ENCODE measurements around the gene NMT2. TPM values are rescaled to one million over a fixed set of nuclear protein-coding genes. Genes with fewer than 3 reads are reported as not detected.

The NMT2 gene
- total RNA-seq, 2 experiments from 2014 or later, result 45.1 to 45.5 TPM

DNA sequence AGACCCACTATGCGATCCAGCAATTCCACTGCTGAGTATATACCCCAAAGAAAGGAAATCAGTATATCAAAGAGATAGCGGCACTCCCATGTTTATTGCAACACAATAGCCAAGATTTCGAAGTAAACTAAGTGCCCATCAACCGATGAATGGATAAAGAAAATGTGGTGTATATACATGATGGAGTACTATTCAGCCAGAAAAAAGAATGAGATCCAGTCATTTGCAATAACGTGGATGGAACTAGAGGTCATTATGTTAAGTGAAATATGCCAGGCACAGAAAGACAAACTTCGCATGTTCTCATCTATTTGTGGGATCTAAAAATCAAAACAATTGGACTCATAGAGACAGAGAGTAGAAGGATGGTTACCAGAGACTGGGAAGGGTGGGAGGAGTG lies 7.1 kb upstream of the NMT2 start:
- Mint-ChIP-seq H3K27me3 (peaks cover under 1% of the 10 kb centered on the region), H3K27ac (no peak overlapping the region), H3K9me3 (no peaks in the 10 kb centered on the region), H3K4me1 (peaks cover 17% of the 10 kb centered on the region), H3K4me3 (no peak overlapping the region), H3K36me3 (ENCODE audit: low read depth) (no peaks in the 10 kb centered on the region)
- ChIA-PET POLR2A (interaction anchor here (1.5 kb wide), 1 partner anchor 14 kb away, joined by 3 read pairs; no protein-coding TSS in a partner anchor), CTCF (no interaction called here)
- DNase-seq, result no peak

DNA sequence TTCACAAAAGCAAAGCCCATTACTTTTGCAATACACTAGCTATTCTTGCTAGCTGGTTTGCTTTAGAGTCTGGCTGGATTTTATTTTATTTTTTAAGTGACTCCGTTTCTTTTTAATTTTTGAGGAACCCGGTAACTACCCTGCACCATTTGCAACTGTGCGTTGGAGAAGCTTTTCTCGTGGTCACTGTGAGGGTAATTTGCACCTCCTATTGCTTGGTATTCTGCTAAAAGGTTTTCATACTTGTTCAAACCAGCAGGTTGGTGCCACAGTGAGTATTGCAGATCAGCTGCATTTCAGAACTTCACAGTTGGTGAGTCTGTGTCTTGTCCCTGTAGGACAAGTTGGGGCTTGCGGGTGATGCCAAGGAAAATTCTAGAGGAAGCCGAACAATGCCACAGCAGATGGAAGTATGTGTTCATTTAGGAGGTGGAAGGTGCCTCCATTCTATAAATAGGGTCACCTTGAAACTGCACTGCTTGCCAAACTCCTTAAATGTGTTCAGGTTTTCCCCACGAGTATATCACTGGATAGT lies 3.9 kb upstream of the NMT2 start:
- CTCF ChIA-PET, result interaction anchor here (1.1 to 1.7 kb wide), 2 partner anchors 13 to 37 kb away, joined by 3 to 4 read pairs; no protein-coding TSS in a partner anchor

DNA sequence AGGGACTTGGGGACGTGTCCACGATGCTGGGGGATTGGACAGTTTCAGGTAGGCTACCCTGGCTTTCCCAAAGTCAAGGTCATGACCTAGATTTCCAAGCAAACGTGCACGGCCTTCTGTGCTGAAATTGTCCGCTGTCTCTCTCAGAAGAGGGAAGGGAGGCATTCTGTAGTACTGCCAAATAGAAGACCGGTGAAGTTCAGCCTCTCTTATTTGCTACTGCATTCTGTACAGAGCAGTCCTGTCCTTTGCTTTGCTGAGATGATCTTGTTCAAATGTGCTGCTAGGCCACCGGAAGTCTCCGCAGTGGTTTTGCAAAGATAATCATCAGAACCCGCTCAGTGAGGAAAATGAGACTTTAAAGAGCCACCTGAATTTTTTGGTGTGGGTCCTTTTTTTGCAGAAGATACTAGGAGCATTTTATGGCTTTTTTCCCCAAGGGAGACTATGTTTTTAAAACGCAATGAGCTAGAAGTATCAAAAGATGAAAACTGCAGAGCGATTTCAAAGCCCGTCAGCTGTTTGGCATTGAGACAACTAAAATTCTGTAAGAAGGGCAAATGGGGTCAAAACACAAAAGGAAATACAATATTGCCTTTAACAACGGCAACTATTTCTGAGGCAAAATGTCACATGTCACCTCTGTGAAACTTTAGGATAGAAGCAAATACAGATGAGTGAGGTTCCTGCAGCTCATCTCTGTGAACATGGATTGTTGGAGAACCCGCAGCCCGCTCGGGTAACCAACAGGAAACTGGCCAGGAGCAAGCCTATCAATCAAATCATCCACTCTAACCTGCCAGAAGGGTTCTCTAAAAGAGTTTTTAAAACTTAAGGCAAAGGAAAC lies 1.3 kb upstream of the NMT2 start:
- Mint-ChIP-seq H3K27ac (peak overlapping the region; percentile 94), H3K4me3 (peak overlapping the region; percentile 75), H3K36me3 (ENCODE audit: low read depth) (peaks cover 13% of the 10 kb centered on the region), H3K27me3 (no peaks in the 10 kb centered on the region), H3K4me1 (peaks cover 50% of the 10 kb centered on the region), H3K9me3 (no peaks in the 10 kb centered on the region)
- DNase-seq, result peak; percentile 79
- ChIA-PET POLR2A (interaction anchor here (0.7 to 5.6 kb wide), 17 partner anchors 12 to 984 kb away, joined by 3 to 39 read pairs (median 7); partner anchors contain the start of genes DCLRE1C, MEIG1 and RPP38), CTCF (interaction anchor here (1.6 to 5.0 kb wide), 4 partner anchors 16 to 64 kb away, joined by 4 to 29 read pairs (median 10); no protein-coding TSS in a partner anchor)

More for the DNA sequence above, 3.9 kb upstream of the NMT2 start:
- POLR2A ChIA-PET, result interaction anchor here (1.3 to 2.7 kb wide), 3 partner anchors 9 to 75 kb away, joined by 5 to 10 read pairs (median 5); partner anchors contain the start of gene RPP38
- H3K4me1 Mint-ChIP-seq, result peaks cover 37% of the 10 kb centered on the region
- no peaks in the 10 kb centered on the region for H3K9me3 Mint-ChIP-seq
- no peak overlapping the region for H3K4me3 Mint-ChIP-seq
- DNase-seq, result no peak
- no peak overlapping the region for H3K27ac Mint-ChIP-seq
- no peaks in the 10 kb centered on the region for H3K27me3 Mint-ChIP-seq
- peaks cover 3% of the 10 kb centered on the region for H3K36me3 Mint-ChIP-seq (ENCODE audit: low read depth)

DNA sequence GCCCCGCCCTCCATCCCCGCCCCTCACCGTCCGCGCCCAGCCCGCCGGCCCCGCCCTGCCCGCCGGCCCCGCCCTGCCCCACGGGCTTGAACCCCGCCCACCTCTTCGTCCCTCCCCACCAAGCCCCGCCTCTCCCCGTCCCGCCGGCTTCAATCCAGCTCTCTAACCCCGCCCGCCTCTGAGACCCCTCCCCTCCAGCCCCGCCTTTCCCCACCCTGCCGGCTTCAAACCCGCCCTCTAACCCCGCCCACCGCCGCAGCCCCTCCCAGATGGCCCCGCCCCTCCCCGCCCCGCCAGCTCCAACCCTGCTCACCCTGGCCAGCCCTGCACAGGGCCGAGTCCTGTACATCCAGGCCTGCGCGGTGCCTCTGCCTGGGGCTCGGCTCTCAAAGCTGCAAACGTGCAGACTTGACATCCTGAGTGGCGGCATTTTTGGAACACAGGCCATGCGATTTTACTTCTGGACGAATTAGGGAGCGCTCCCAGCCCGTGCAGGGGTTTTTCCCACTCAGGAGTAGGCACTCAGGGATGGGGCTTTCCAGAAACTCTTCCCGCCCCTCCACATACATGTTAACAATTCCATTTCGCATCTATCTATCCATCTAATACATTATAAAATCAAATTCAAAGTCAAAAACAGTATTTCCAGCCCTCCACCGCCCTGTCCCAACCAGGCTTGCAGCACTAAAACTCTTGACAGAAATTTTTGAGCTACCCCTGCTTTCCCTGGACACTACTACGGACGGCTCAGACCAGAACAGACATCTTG lies 477 bp upstream of the NMT2 start:
- ChIA-PET POLR2A (interaction anchor here (0.6 to 5.6 kb wide), 16 partner anchors 16 to 331 kb away, joined by 3 to 39 read pairs (median 6); partner anchors contain the start of genes CDNF, DCLRE1C, HSPA14 and MEIG1), CTCF (interaction anchor here (0.6 to 5.0 kb wide), 11 partner anchors 16 to 216 kb away, joined by 3 to 29 read pairs (median 3); no protein-coding TSS in a partner anchor)
- no peaks in the 10 kb centered on the region for H3K27me3 Mint-ChIP-seq
- peak; percentile 97 for DNase-seq
- peak overlapping the region; percentile 75 for H3K4me3 Mint-ChIP-seq
- no peaks in the 10 kb centered on the region for H3K9me3 Mint-ChIP-seq
- peaks cover 19% of the 10 kb centered on the region for H3K36me3 Mint-ChIP-seq (ENCODE audit: low read depth)
- H3K4me1 Mint-ChIP-seq, result peaks cover 53% of the 10 kb centered on the region
- peak overlapping the region; percentile 94 for H3K27ac Mint-ChIP-seq

DNA sequence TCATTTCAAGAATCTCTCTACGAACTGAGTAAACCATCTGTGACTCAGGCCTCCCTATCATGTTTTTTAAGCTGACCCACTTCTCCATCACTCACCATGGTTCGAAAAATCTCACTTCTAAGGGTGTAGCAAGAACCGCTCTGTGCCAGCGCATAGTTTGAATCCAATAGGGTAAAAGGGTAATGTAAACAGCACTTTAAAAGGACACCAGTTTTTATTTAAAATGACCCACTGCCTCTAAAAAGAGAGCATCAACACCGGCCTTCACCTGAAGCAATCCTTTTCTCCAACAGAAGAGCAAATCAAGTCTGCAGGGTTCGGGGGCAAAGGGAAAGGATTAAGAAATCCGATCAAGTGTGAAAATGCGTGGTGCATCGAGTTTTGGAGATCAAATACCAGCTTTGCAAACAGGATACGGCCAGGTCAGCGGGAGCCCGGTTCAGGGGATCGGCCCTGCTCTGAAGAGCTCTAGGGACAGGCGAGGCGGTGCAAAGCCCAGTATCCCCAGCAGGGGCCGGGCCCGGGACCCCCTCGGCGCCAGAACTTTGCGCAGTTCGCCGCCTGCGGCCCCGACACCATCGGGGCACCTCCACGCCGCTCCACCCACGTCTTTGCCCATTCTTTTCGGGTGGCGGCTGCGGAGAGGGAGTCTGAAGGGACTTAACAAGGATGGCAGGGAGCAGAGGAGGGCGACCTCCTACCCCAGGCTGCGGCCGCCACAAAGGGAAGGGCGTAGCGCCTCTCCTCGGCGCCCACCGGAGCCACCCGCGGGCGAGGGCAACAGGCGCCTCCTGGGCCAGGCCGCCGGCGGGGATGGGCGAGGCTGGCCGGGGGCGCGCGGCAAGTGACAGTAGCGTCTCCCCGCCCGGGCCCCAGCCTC lies 842 bp downstream of the NMT2 start:
- no peaks in the 10 kb centered on the region for H3K9me3 Mint-ChIP-seq
- peak; percentile 53 for DNase-seq
- CTCF ChIA-PET, result interaction anchor here (0.6 to 5.0 kb wide), 16 partner anchors 18 to 208 kb away, joined by 3 to 29 read pairs (median 4); partner anchors contain the start of genes FAM171A1 and MEIG1
- H3K27ac Mint-ChIP-seq, result peak overlapping the region; percentile 78
- peaks cover 22% of the 10 kb centered on the region for H3K36me3 Mint-ChIP-seq (ENCODE audit: low read depth)
- POLR2A ChIA-PET, result interaction anchor here (0.8 to 5.6 kb wide), 17 partner anchors 17 to 330 kb away, joined by 3 to 39 read pairs (median 3); partner anchors contain the start of genes CDNF, HSPA14, MEIG1 and MSANTD7
- H3K4me3 Mint-ChIP-seq, result peak overlapping the region; percentile 89
- H3K27me3 Mint-ChIP-seq, result no peaks in the 10 kb centered on the region
- H3K4me1 Mint-ChIP-seq, result peaks cover 55% of the 10 kb centered on the region

DNA sequence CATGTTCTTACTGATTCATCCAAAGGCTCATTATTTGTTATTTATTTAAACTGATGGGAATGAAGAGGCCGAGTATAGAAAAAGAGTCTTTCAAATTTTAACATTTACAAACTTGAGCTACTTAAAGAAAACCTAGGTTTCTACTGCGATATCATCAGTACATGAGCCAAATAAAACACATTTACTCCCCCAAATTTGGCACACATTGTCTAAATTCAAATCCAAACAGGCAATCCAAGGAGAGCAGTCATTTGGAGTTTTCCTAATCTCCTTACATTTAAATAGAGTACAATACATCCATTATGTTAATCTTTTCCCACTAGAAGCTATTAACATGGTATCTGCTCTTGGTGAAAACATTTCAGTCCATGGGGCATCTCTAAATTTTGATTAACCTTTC lies 2.2 kb downstream of the NMT2 start:
- Mint-ChIP-seq H3K9me3 (no peaks in the 10 kb centered on the region), H3K4me1 (peaks cover 49% of the 10 kb centered on the region), H3K27me3 (no peaks in the 10 kb centered on the region), H3K4me3 (peak overlapping the region; percentile 89), H3K36me3 (ENCODE audit: low read depth) (peaks cover 22% of the 10 kb centered on the region), H3K27ac (no peak overlapping the region)
- ChIA-PET POLR2A (interaction anchor here (1.5 to 5.6 kb wide), 5 partner anchors 24 to 60 kb away, joined by 3 to 39 read pairs (median 6); no protein-coding TSS in a partner anchor), CTCF (interaction anchor here (1.2 to 5.0 kb wide), 8 partner anchors 19 to 204 kb away, joined by 3 to 29 read pairs (median 5); partner anchors contain the start of gene FAM171A1)
- no peak for DNase-seq

DNA sequence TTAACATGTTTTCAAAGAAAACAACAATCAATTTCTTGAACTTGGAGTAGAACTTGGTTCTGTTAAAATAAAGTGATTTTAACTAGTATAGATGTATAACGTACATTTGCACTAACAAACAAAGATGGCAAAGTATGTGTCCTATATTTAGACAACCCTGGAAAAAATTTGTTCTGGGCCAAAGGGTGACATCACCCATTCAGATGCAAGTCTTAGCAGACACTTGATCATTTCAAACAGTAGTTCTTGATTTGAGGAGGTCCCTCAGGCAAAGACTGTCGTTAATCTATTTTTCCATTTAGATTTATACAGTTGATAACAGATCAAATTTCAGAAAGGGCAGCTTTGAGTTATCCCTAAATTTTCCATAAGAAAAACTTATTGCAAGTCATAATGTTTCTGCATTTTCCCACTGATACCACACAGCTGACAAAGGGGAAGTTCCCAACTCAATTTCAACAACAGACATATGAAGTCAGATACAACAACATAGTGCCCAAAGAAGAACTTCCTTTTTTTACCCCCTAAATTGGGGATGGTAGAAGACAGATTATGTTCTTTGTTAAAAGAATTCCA lies 5.2 kb downstream of the NMT2 start:
- H3K27me3 Mint-ChIP-seq, result no peaks in the 10 kb centered on the region
- no peak overlapping the region for H3K27ac Mint-ChIP-seq
- H3K9me3 Mint-ChIP-seq, result no peaks in the 10 kb centered on the region
- no peak for DNase-seq
- ChIA-PET CTCF (no interaction called here), POLR2A (no interaction called here)
- peaks cover 27% of the 10 kb centered on the region for H3K36me3 Mint-ChIP-seq (ENCODE audit: low read depth)
- H3K4me3 Mint-ChIP-seq, result no peak overlapping the region
- peaks cover 25% of the 10 kb centered on the region for H3K4me1 Mint-ChIP-seq

DNA sequence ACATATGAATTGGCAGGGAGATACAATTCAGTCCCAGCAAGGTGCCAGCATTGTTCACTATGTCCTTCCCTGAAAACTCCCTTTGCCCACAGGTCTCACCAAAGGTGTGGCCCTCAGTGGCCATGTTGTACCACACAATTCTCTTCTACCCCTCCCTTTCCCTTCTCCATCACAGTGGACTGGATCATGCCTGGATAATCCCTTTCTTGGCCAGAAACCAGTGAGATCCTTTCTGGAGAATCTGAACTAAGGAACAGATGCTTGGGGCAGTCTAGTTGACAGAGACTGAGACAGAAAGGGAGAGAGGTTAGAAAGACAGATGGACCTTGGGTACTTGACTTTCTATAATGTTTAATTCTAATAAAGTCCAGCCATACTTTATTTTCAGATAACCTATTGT lies 9.5 kb downstream of the NMT2 start:
- Mint-ChIP-seq H3K27me3 (no peaks in the 10 kb centered on the region), H3K27ac (no peak overlapping the region), H3K4me3 (no peak overlapping the region), H3K4me1 (peaks cover 19% of the 10 kb centered on the region), H3K9me3 (no peaks in the 10 kb centered on the region), H3K36me3 (ENCODE audit: low read depth) (peaks cover 28% of the 10 kb centered on the region)
- CTCF ChIA-PET, result no interaction called here
- POLR2A ChIA-PET, result no interaction called here
- no peak for DNase-seq

DNA sequence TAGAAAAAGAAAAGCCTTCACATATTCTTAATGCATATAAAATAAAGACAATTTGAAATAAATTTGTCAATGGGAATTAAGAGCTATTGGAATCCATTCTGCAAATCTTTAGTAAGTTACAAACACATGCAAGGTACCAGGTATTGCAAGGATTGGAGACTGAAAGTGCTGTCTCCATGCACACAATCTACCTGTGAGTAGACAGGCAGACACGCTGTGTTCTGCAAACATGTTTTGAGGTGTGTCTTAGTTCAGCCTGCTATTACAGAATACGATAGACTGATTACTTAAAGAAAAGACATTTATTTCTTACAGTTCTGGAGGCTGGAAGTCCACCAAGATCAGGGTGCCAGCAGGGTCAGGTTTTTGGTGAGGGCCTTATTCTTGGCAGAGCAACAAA lies 10.0 kb downstream of the NMT2 start:
- Mint-ChIP-seq H3K4me1 (peaks cover 15% of the 10 kb centered on the region), H3K36me3 (ENCODE audit: low read depth) (peaks cover 25% of the 10 kb centered on the region), H3K9me3 (no peaks in the 10 kb centered on the region), H3K27me3 (no peaks in the 10 kb centered on the region), H3K4me3 (no peak overlapping the region), H3K27ac (no peak overlapping the region)
- ChIA-PET POLR2A (no interaction called here), CTCF (no interaction called here)
- no peak for DNase-seq

DNA sequence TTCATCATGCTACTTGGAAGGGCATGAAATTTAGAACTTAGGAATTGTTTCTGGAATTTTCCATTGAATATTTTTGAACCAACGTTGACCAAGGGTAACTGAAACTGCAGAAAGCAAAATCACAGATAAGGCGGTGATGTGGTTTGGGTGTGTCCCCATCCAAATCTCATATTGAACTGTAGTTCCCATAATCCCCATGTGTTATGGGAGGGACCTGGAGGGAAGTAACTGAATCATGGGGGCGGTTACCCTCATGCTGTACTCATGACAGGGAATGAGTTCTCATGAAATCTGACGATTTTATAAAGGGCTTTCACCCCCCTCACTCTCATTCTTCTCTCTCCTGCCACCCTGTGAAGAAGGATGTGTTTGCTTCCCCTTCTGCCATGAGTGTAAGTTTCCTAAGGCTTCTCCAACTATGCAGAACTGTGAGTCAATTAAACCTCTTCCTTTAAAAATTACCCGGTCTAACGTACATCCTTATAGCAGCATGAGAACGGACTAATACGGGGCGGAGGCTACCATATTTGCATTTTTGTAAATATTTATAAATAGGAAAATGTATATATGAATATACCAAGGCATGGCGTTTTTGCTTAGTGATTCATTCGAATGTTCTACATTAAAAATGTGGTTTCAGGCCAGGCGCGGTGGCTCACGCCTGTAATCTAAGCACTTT lies 12.4 kb downstream of the NMT2 start:
- Mint-ChIP-seq H3K4me3 (no peak overlapping the region), H3K27ac (no peak overlapping the region), H3K9me3 (no peaks in the 10 kb centered on the region), H3K27me3 (no peaks in the 10 kb centered on the region), H3K4me1 (peaks cover 17% of the 10 kb centered on the region), H3K36me3 (ENCODE audit: low read depth) (peaks cover 31% of the 10 kb centered on the region)
- CTCF ChIA-PET, result no interaction called here
- DNase-seq, result no peak
- POLR2A ChIA-PET, result no interaction called here

DNA sequence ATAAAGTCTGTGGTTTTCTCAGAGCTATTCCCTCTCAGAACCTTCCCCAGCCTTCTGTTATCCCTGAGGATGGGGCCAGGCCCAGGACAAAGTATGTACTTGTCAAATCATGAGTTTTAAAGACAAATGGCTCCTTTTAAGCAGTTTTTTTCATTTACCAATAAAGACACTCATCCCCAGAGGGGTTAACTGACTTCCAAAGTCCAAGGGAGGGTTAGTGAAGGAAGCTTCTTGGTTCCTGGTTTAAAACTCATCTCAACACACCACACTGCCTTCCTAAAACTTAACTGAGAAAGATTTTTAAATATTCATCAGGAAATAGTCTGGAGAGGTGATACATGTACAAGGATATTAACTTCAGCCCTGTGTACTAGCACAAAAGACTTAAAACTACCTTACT lies 15.9 kb downstream of the NMT2 start:
- CTCF ChIA-PET, result no interaction called here
- POLR2A ChIA-PET, result no interaction called here

More for the DNA sequence above, 15.9 kb downstream of the NMT2 start:
- peaks cover 15% of the 10 kb centered on the region for H3K4me1 Mint-ChIP-seq
- H3K36me3 Mint-ChIP-seq (ENCODE audit: low read depth), result peaks cover 34% of the 10 kb centered on the region
- no peaks in the 10 kb centered on the region for H3K27me3 Mint-ChIP-seq
- H3K9me3 Mint-ChIP-seq, result peaks cover 7% of the 10 kb centered on the region
- H3K4me3 Mint-ChIP-seq, result no peak overlapping the region
- no peak for DNase-seq
- no peak overlapping the region for H3K27ac Mint-ChIP-seq

Data from activated CD4-positive, alpha-beta memory T cell treated with anti-CD3 and anti-CD28 coated beads, Interleukin-2, amount 10 ng/mL, durations not matched to agents 7 days and 5 days (primary cell).